Progenitor cell of endocrine pancreas (in vitro differentiated cells): Measurements from ENCODE around the gene NPL. TPM values are rescaled to one million over a fixed set of nuclear protein-coding genes. Genes with fewer than 3 reads are reported as not detected.

Source experiments
- DNase-seq: peaks from one replicate; pipeline ENCODE4 v3.0.0; 2021; ENCODE audit warnings: low spot score; ENCODE audit not compliant: unreplicated experiment
- H3K27ac Mint-ChIP-seq: 2 replicates; pipeline ENCODE4 v1.8.0; 2021; ENCODE audit warnings: mild to moderate bottlenecking, moderate library complexity, mixed read lengths
- H3K27me3 Mint-ChIP-seq: 2 replicates; pipeline ENCODE4 v1.8.0; 2021; ENCODE audit warnings: mixed read lengths
- H3K36me3 Mint-ChIP-seq: 2 replicates; pipeline ENCODE4 v1.8.0; 2022; ENCODE audit warnings: mixed read lengths; ENCODE audit not compliant: insufficient read depth
- H3K4me1 Mint-ChIP-seq: 2 replicates; pipeline ENCODE4 v1.8.0; 2021; ENCODE audit warnings: low read depth, mixed read lengths
- H3K4me3 Mint-ChIP-seq: 2 replicates; pipeline ENCODE4 v1.8.0; 2021; ENCODE audit warnings: low read depth, mild to moderate bottlenecking, moderate library complexity, mixed read lengths
- H3K9me3 Mint-ChIP-seq: 2 replicates; pipeline ENCODE4 v1.8.0; 2021; ENCODE audit warnings: low read depth, mixed read lengths
- CTCF ChIP-seq: fragments of 200-600 bp; sonication (generic); IDR thresholded peaks from one replicate; pipeline ENCODE4 v1.5.0; 2021; ENCODE audit warnings: antibody characterized with exemption, mild to moderate bottlenecking; ENCODE audit not compliant: unreplicated experiment
- total RNA-seq: library from RNA; stranded (reverse); gene quantifications from 2 replicates; pipeline ENCODE4 v1.2.1, GENCODE V29; 2021

Gene NPL
- total RNA-seq, 1 donor from 2014 or later, result 2.0 TPM

- no peaks in the 10 kb centered on the region for H3K27me3 Mint-ChIP-seq
- TF ChIP-seq CTCF, result no peak
- peaks cover 24% of the 10 kb centered on the region for H3K4me1 Mint-ChIP-seq
- no peaks in the 10 kb centered on the region for H3K9me3 Mint-ChIP-seq
- no peak overlapping the region for H3K27ac Mint-ChIP-seq
- peaks cover 47% of the 10 kb centered on the region for H3K36me3 Mint-ChIP-seq
- H3K4me3 Mint-ChIP-seq, result no peak overlapping the region
- no peak for DNase-seq
Measured at GRCh38 chr1:182845894-182846293, 56.3 kb downstream of the NPL start.

- H3K27ac Mint-ChIP-seq, result no peak overlapping the region
- H3K4me3 Mint-ChIP-seq, result no peak overlapping the region
- H3K4me1 Mint-ChIP-seq, result peaks cover 13% of the 10 kb centered on the region
- H3K27me3 Mint-ChIP-seq, result no peaks in the 10 kb centered on the region
- no peaks in the 10 kb centered on the region for H3K9me3 Mint-ChIP-seq
- TF ChIP-seq CTCF, result no peak
- peaks cover 49% of the 10 kb centered on the region for H3K36me3 Mint-ChIP-seq
- DNase-seq, result no peak
Measured at GRCh38 chr1:182847105-182847504, 57.5 kb downstream of the NPL start.

- Mint-ChIP-seq H3K4me3 (no peak overlapping the region), H3K4me1 (peaks cover 4% of the 10 kb centered on the region), H3K27ac (no peak overlapping the region), H3K9me3 (no peaks in the 10 kb centered on the region), H3K27me3 (no peaks in the 10 kb centered on the region), H3K36me3 (peaks cover 50% of the 10 kb centered on the region)
- no peak for DNase-seq
- TF ChIP-seq CTCF, result no peak
Measured at GRCh38 chr1:182848736-182849135, 59.2 kb downstream of the NPL start.

GRCh38 chr1:182850319-182850718 is 60.7 kb downstream of the NPL start:
- Mint-ChIP-seq H3K27ac (no peak overlapping the region), H3K9me3 (no peaks in the 10 kb centered on the region), H3K4me1 (peaks cover 1% of the 10 kb centered on the region), H3K4me3 (no peak overlapping the region), H3K27me3 (no peaks in the 10 kb centered on the region), H3K36me3 (peaks cover 46% of the 10 kb centered on the region)
- DNase-seq, result no peak
- TF ChIP-seq CTCF, result no peak

- Mint-ChIP-seq H3K27ac (no peak overlapping the region), H3K36me3 (peaks cover 41% of the 10 kb centered on the region), H3K9me3 (no peaks in the 10 kb centered on the region), H3K27me3 (no peaks in the 10 kb centered on the region), H3K4me1 (no peaks in the 10 kb centered on the region), H3K4me3 (no peak overlapping the region)
- DNase-seq, result no peak
- TF ChIP-seq CTCF, result no peak
Measured at GRCh38 chr1:182851825-182852224, 62.3 kb downstream of the NPL start.
